ENCODE data around the gene C12orf42.

C12orf42 gene

GRCh38 chr12:103331643-103332042 lies 164.1 kb downstream of the C12orf42 start:
- no peak for DNase-seq

DNA sequence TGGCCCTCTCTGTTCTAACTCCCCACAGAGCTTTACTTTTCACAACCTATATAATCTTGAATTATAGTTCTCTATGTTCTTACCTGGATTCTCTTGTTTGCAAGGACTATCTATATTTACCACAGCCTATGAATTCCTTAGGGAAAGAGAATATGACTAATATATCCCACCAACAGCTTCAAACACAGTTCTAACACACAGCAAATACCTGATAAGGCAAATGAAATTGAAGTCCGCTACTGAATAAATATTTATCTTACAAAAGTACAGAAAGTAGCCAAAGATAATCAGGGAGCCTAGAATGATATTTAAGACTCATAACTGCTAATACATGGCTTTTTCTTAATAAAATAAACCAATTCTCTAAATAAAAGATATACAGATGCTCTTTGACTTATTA lies 165.1 kb downstream of the C12orf42 start:
- no peak for DNase-seq

DNA sequence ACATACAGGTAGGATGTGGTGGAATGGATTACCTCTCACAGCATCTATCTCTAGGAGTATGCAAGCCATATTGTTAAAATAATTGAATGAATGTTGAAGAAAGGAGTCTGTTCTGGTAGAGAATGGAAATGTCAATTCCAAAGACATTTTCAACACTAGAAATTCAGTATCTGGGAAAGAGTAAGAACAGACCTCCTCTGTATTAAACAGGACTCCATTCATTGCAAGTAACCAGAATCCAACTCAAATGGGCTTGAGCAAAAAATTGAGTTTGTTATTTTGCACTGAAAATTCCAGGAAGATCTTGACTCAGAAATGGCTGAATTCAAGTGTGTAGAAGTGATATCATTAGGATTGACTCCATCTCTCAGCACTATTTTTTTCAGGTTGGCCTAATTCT lies 168.1 kb downstream of the C12orf42 start:
- DNase-seq, result no peak

- no peak for DNase-seq
Observed at GRCh38 chr12:103326190-103326589, 169.6 kb downstream of the C12orf42 start.

GRCh38 chr12:103318566-103318965 lies 177.2 kb downstream of the C12orf42 start:
- no peak for DNase-seq

DNA sequence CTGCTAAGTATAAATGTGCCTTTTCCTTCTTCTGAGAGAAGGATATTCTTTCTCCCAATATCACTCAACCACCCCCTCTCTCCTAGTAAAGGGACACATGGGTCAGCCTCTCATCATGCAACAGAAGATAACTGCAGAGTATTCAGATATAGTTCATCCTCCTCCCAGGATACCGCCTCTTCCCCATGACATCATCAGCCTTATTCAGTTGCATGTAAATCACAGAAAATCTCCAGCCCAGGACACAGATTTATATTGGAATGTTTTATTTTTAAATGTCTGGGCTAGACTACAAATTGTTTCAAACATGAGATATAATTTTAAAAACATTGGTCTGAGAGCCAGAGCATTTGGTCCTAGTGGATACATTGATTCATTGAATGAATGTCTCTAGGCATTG lies 178.5 kb downstream of the C12orf42 start:
- no peak for DNase-seq

- DNase-seq, result no peak
Observed at GRCh38 chr12:103314786-103315185, 181.0 kb downstream of the C12orf42 start.

GRCh38 chr12:103313894-103314293 lies 181.9 kb downstream of the C12orf42 start:
- DNase-seq, result no peak

DNA sequence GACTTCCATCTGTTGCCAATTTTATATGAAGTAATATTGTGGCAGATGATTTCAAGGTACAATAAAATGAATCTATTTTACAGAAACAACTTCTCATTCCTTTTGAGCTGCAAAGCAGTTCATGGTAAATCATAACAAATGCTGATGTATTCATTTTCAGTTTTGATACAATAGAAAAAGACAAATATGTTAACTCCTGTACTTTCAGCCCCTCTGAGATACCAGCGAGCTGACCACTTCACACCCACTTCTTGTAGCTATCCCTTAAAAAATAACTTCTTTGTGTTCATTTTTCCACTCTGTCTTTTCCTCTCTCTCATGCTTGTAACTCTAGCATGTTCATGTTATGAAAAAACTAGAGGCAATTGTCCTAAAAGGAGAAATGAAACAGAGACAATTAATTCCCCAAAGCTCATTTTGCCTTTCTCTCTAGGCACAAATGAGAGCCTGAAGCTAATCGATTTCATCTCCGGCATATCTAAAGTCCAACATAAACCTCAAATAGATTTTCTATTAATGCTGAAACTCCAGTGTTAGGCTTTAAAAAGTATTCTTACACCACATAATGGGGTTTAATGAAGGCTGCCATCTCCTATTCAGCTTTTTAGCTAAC lies 182.9 kb downstream of the C12orf42 start:
- DNase-seq, result no peak

- no peak for DNase-seq
Observed at GRCh38 chr12:103310546-103311270, 185.1 kb downstream of the C12orf42 start.

- no peak for DNase-seq
Observed at GRCh38 chr12:103308396-103308795, 187.4 kb downstream of the C12orf42 start.

DNA sequence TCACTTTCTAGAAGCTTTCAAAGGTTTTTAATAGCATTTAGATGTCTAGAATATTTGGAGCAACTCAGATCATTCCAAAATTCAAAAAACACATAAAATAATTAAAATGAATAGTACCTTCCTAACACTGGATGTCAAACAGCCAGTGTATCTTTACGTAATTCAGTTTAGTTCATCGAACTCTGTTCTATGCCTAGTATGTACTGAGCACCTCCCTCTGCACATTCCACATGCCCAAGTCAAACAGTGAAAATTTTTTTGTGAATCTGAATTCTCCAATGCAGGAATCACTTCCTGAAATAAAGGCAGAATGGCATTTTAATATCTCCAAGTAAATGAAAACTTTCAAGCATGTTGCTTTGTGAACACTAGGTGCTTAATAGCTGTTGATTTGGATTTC lies 192.3 kb downstream of the C12orf42 start:
- no peak for DNase-seq

- no peak for DNase-seq
Observed at GRCh38 chr12:103301642-103302591, 193.9 kb downstream of the C12orf42 start.

DNA sequence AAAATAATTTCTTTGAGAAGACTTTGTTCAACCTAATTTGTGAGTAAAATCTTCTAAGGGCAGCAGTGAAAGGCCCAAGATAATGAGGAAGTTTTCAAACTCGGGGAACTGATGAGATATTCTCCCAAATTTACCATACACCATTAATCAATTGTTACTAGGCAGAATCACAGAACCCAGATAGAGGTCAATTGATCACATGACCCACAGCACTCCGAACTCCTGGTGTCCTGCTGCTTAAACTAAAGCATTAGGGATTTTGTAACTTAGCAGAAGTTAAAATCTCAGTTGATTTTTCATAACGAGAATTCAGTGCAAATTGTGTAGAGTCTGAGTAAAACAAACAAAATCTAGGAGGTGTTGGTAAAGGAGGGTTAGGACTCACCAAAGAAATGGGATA lies 207.8 kb downstream of the C12orf42 start:
- no peak for DNase-seq

DNA sequence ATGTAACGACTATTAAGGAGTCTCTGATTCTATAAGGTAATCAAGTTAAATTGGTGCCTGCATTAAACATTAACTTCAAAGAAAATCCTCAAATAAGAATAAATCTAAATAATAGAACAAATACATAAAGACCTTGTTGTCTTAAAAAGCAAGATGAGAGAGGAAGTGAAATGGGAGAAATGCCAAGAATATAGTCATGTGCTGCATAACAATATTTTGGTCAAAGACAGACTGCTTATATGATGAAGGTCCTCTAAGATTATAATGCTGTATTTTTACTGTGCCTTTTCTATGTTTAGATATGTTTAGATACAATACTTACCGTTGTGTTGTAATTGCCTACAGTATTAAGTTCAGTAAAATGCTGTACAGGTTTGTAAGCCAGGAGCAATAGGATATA lies 213.6 kb downstream of the C12orf42 start:
- DNase-seq, result no peak

GRCh38 chr12:103279444-103279843 lies 216.3 kb downstream of the C12orf42 start:
- DNase-seq, result no peak

GRCh38 chr12:103278329-103278728 lies 217.4 kb downstream of the C12orf42 start:
- no peak for DNase-seq

- DNase-seq, result no peak
Observed at GRCh38 chr12:103273645-103274044, 222.1 kb downstream of the C12orf42 start.

GRCh38 chr12:103272949-103273348 lies 222.8 kb downstream of the C12orf42 start:
- no peak for DNase-seq

GRCh38 chr12:103269946-103270345 lies 225.8 kb downstream of the C12orf42 start:
- no peak for DNase-seq

GRCh38 chr12:103268831-103269514 lies 226.8 kb downstream of the C12orf42 start:
- DNase-seq, result no peak

GRCh38 chr12:103257763-103258162 lies 238.0 kb downstream of the C12orf42 start:
- no peak for DNase-seq

All from GOT3 (cell line).